ENCODE data around the gene ZBED5.

GRCh38 chr11:10886652-10887250, 28.9 kb upstream of the ZBED5 start:
- TF ChIP-seq POLR2A (IDR thresholded peaks at IDR 0.05), result no peak
- TF ChIP-seq POLR2AphosphoS5 (IDR thresholded peaks at IDR 0.05), result no peak
- TF ChIP-seq CTCF (IDR thresholded peaks at IDR 0.05), result no peak
- no peak for TF ChIP-seq EP300 (IDR thresholded peaks at IDR 0.05)

All from stomach (tissue), 4 donors.